HepG2 (cell line): Measurements from ENCODE around the gene POC1A. TPM values are rescaled to one million over a fixed set of nuclear protein-coding genes. Genes with fewer than 3 reads are reported as not detected.

Experiments
- ASH2L ChIP-seq: fragments of 300-600, 200-600 bp; sonication (generic); IDR thresholded peaks from 2 replicates; pipeline ENCODE4 v1.7.0; 2017; ENCODE audit warnings: low read depth, mild to moderate bottlenecking, moderate library complexity, mixed read lengths, low read length; ENCODE audit not compliant: insufficient read length
- GABPB1 ChIP-seq: IDR thresholded peaks from 2 replicates; pipeline ENCODE4 v1.6.1; 2016; ENCODE audit warnings: mild to moderate bottlenecking, missing genetic modification reagents, moderate library complexity, missing compliant biosample characterization
- GTF3A ChIP-seq: sonication (generic); formaldehyde crosslinking; conservative IDR thresholded peaks from 2 replicates; pipeline ENCODE4 v1.4.0; 2020; ENCODE audit warnings: mild to moderate bottlenecking, missing genetic modification reagents
- HMG20B ChIP-seq: conservative IDR thresholded peaks from 2 replicates; pipeline ENCODE4 v1.6.1; 2016; ENCODE audit warnings: missing genetic modification reagents, missing compliant biosample characterization
- HNF4A ChIP-seq: sonication (generic); formaldehyde crosslinking; IDR thresholded peaks from 2 replicates; pipeline ENCODE4 v1.4.0; 2020; ENCODE audit warnings: missing genetic modification reagents
- PTBP1 ChIP-seq: fragments of 200-400 bp; formaldehyde crosslinking; IDR thresholded peaks from 2 replicates; pipeline ENCODE4 v1.6.1; 2018; ENCODE audit warnings: low read length, low read depth; ENCODE audit not compliant: poor library complexity, severe bottlenecking
- REXO4 ChIP-seq: sonication (generic); formaldehyde crosslinking; IDR thresholded peaks from 2 replicates; pipeline ENCODE4 v1.8.0; 2022; ENCODE audit warnings: missing genetic modification reagents, mild to moderate bottlenecking, borderline replicate concordance
- SALL1 ChIP-seq: sonication (generic); formaldehyde crosslinking; IDR thresholded peaks from 2 replicates; pipeline ENCODE4 v1.8.0; 2022; ENCODE audit warnings: mild to moderate bottlenecking, missing genetic modification reagents
- TOE1 ChIP-seq: sonication (generic); formaldehyde crosslinking; IDR thresholded peaks from 2 replicates; pipeline ENCODE4 v1.4.0; 2020; ENCODE audit warnings: mild to moderate bottlenecking, missing genetic modification reagents
- ZBTB3 ChIP-seq: sonication (generic); formaldehyde crosslinking; IDR thresholded peaks from 2 replicates; pipeline ENCODE4 v1.4.0; 2020; ENCODE audit warnings: low read depth, mild to moderate bottlenecking, moderate library complexity, missing genetic modification reagents, borderline replicate concordance
- ZKSCAN8 ChIP-seq: IDR thresholded peaks from 2 replicates; pipeline ENCODE4 v1.6.1; 2016; ENCODE audit warnings: borderline replicate concordance, missing genetic modification reagents, missing compliant biosample characterization
- ZNF3 ChIP-seq: IDR thresholded peaks from 2 replicates; pipeline ENCODE4 v1.7.0; 2017; ENCODE audit warnings: inconsistent platforms
- ZNF773 ChIP-seq: sonication (generic); formaldehyde crosslinking; IDR thresholded peaks from 2 replicates; pipeline ENCODE4 v1.4.0; 2020; ENCODE audit warnings: missing genetic modification reagents, borderline replicate concordance
- polyA plus RNA-seq, 8 experiments: library from polyadenylated mRNA; depleted of rRNA in 3 of 8; stranded (reverse) in 7 of 8; unstranded in 1 of 8; fragments of >200 nt; fragmentation: Illumina TruSeq in 4 of 8; extraction: Trizol in 4 of 8; gene quantifications; 2 replicates each; pipeline versions ENCODE4 v1.2.1 to v1.2.3, GENCODE V29; 2011 to 2016; ENCODE audit warnings: low read depth in 4 of 8, missing spikeins in 1 of 8, mixed read lengths in 1 of 8; ENCODE audit not compliant: insufficient read depth in 1 of 8
- total RNA-seq, 5 experiments: library from RNA; depleted of rRNA; stranded (reverse); fragments of >200 nt; fragmentation: Illumina TruSeq; extraction: Trizol; gene quantifications; 2 replicates each; pipeline ENCODE4 v1.2.3, GENCODE V29; 2016; ENCODE audit warnings: low read depth in 1 of 5
- TF ChIP-seq, protein P1 (sequence below): sonication (generic); formaldehyde crosslinking; IDR thresholded peaks from 2 replicates; pipeline ENCODE4 v1.5.0; 2020; ENCODE audit warnings: missing genetic modification reagents
- TF ChIP-seq, protein P2 (sequence below): sonication (generic); formaldehyde crosslinking; IDR thresholded peaks from 2 replicates; pipeline ENCODE4 v1.4.0; 2020; ENCODE audit warnings: missing genetic modification reagents, mild to moderate bottlenecking, borderline replicate concordance
- TF ChIP-seq, protein P3 (sequence below): sonication (generic); formaldehyde crosslinking; IDR thresholded peaks from 2 replicates; pipeline ENCODE4 v1.4.0; 2020; ENCODE audit warnings: mild to moderate bottlenecking, missing genetic modification reagents

Gene POC1A
- total and polyA plus RNA-seq, 2 of the 13 experiments (the other 11 are each of a cell fraction or from before 2014, with no cell fraction given): 14.6 to 20.0 TPM

DNA sequence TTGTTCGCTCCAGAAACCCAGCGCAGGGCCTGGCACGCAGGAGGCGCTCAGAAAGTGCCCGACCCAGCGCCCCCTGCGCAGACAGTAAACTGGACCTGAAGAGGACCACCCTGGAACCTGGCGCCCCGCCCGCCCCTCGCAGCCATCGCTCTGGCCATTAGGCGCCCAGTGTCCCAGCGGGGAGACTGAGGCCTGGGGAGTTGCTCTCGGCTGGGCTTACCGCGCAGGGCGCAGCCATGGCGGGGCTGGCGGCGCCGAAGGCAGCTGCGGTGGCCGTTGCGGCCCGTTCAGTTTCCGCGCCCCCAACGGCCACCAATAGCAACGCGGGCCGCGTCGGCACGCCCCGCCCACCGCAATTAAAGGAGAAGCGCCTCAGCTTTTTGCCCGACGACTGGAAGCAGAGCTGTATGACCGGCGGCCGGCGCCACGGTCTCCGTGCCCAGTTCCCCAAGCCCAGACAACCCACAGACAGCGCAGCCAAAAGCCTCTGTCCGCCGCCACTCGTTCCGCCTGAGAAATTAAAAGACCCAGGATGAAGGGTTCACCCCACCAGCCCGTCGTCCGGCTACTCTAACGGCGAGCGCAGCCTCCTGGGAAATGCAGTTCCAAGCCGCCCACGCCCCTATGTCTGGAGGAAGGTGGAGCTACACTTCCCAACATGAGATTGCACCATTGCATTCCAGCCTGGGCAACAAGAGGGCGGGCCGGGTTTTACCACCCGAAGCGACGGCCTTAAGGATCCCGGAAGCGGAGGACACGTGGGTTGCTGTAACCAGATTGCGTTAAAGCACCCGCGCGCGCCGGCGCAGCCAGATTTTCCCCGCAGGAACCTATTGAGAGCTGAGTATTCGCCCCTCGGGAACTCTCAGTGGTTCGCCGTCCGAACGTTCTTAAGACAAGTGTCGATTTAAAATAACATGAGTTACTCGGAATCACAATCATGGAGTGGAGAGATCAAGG is at the start of gene POC1A (continued):
- TF ChIP-seq, protein P1, sequence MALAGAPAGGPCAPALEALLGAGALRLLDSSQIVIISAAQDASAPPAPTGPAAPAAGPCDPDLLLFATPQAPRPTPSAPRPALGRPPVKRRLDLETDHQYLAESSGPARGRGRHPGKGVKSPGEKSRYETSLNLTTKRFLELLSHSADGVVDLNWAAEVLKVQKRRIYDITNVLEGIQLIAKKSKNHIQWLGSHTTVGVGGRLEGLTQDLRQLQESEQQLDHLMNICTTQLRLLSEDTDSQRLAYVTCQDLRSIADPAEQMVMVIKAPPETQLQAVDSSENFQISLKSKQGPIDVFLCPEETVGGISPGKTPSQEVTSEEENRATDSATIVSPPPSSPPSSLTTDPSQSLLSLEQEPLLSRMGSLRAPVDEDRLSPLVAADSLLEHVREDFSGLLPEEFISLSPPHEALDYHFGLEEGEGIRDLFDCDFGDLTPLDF (CRISPR knock-in tag): peak; percentile 87
- TF ChIP-seq ZBTB3 (CRISPR knock-in tag) (no peak), REXO4 (CRISPR knock-in tag) (no peak), ZNF773 (no peak), GTF3A (CRISPR knock-in tag) (no peak), ZNF3 (CRISPR knock-in tag) (no peak), HMG20B (CRISPR knock-in tag) (peak; percentile 27; the same call in 1 of the 2 replicates), ZKSCAN8 (CRISPR knock-in tag) (0 out of 2 replicates have a peak, but pooled peaks have one; percentile 46), GABPB1 (CRISPR knock-in tag) (peak; percentile 85), SALL1 (CRISPR knock-in tag) (peak; percentile 78), ASH2L (peak; percentile 66), TOE1 (CRISPR knock-in tag) (no peak), PTBP1 (no peak), HNF4A (CRISPR knock-in tag) (peak; percentile 44)
- TF ChIP-seq, protein P2, sequence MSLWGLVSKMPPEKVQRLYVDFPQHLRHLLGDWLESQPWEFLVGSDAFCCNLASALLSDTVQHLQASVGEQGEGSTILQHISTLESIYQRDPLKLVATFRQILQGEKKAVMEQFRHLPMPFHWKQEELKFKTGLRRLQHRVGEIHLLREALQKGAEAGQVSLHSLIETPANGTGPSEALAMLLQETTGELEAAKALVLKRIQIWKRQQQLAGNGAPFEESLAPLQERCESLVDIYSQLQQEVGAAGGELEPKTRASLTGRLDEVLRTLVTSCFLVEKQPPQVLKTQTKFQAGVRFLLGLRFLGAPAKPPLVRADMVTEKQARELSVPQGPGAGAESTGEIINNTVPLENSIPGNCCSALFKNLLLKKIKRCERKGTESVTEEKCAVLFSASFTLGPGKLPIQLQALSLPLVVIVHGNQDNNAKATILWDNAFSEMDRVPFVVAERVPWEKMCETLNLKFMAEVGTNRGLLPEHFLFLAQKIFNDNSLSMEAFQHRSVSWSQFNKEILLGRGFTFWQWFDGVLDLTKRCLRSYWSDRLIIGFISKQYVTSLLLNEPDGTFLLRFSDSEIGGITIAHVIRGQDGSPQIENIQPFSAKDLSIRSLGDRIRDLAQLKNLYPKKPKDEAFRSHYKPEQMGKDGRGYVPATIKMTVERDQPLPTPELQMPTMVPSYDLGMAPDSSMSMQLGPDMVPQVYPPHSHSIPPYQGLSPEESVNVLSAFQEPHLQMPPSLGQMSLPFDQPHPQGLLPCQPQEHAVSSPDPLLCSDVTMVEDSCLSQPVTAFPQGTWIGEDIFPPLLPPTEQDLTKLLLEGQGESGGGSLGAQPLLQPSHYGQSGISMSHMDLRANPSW (CRISPR knock-in tag): peak; percentile 61; the same call in 1 of the 2 replicates
- TF ChIP-seq, protein P3, sequence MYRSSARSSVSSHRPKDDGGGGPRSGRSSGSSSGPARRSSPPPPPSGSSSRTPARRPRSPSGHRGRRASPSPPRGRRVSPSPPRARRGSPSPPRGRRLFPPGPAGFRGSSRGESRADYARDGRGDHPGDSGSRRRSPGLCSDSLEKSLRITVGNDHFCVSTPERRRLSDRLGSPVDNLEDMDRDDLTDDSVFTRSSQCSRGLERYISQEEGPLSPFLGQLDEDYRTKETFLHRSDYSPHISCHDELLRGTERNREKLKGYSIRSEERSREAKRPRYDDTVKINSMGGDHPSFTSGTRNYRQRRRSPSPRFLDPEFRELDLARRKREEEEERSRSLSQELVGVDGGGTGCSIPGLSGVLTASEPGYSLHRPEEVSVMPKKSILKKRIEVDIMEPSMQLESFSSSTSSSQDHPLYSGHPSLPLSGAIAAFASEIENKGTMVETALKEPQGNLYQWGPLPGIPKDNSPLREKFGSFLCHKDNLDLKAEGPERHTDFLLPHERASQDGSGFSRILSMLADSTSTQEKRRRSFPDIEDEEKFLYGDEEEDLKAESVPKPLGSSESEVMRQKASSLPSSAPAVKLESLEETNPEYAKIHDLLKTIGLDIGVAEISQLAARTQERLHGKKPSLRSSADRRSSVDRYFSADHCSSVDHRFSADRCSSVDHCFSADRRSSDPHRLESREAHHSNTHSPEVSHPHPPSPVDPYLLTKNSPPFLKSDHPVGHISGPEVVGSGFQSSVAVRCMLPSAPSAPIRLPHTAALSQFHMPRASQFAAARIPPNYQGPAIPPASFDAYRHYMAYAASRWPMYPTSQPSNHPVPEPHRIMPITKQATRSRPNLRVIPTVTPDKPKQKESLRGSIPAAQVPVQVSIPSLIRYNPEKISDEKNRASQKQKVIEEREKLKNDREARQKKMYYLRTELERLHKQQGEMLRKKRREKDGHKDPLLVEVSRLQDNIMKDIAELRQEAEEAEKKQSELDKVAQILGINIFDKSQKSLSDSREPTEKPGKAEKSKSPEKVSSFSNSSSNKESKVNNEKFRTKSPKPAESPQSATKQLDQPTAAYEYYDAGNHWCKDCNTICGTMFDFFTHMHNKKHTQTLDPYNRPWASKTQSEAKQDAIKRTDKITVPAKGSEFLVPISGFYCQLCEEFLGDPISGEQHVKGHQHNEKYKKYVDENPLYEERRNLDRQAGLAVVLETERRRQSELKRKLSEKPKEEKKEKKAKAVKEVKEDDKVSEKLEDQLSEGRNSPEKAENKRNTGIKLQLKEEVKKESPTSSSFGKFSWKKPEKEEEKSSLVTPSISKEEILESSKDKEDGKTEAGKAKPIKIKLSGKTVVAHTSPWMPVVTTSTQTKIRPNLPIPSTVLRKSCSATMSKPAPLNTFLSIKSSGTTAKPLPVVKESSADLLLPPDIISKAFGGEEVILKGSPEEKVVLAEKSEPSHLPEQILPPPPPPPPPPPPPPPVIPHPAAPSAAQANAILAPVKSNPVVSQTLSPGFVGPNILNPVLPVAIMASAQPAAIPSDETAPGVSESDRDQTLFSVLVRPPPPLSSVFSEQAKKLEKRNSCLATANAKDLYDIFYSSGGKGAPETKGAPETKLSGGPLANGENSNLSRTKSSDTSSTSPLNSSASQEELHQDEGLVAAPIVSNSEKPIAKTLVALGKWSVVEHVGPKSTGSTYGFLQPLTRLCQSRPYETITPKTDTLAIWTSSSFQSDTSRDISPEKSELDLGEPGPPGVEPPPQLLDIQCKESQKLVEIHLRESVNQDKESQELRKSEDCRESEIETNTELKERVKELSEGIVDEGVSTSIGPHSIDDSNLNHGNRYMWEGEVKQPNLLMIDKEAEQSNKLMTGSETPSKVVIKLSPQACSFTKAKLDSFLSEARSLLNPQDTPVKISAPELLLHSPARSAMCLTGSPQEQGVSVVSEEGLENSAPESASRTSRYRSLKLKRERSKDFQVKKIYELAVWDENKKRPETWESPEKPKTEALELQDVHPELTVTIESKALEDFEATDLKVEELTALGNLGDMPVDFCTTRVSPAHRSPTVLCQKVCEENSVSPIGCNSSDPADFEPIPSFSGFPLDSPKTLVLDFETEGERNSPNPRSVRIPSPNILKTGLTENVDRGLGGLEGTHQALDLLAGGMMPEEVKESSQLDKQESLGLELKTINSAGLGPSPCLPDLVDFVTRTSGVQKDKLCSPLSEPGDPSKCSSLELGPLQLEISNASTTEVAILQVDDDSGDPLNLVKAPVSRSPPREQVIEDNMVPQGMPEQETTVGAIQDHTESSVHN (CRISPR knock-in tag): no peak
